Measurements from ENCODE around the gene DYRK2. TPM values are rescaled to one million over a fixed set of nuclear protein-coding genes. Genes with fewer than 3 reads are reported as not detected.

Gene DYRK2
- total and polyA plus RNA-seq, 2 donors (not counting 3 experiments of a cell fraction or from before 2014, with no cell fraction given): 4.5 to 11.0 TPM

DNA sequence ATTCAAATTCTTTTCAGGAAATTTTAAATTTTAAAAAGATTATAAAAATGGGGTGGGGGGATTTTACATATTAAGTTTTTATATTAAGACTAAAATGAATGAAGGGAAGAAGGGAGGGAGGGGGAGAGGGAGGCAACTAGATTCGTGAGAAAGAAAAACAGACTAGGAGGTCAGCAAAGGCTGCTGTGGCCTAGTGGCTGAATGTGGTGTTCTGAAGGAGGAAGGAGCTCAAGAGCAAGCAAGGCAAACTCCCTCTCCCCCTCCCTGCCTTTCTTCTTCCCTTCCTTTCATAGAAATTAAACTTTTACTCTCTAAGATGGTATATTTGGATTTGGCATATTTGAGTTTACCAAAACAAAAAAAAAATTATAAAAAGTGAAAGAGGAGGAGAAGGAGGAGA is 18.1 kb downstream of the DYRK2 start:
- no peak for FAIRE-seq
- no peak overlapping the region for H3K4me2 ChIP-seq (ENCODE audit: insufficient read depth, low read length)
- H3K9me3 ChIP-seq (replicated peaks; ENCODE audit: control insufficient read depth, insufficient read depth, low read length): no peaks in the 10 kb centered on the region
- no peak for DNase-seq (ENCODE audit: low read depth, low spot score)
- TF ChIP-seq MYC (IDR thresholded peaks at IDR 0.05; ENCODE audit: low read depth, low read length): no peak
- TF ChIP-seq POLR2AphosphoS5 (IDR thresholded peaks at IDR 0.05; ENCODE audit: insufficient read depth, low read depth, low read length): no peak
- TF ChIP-seq, protein P1, sequence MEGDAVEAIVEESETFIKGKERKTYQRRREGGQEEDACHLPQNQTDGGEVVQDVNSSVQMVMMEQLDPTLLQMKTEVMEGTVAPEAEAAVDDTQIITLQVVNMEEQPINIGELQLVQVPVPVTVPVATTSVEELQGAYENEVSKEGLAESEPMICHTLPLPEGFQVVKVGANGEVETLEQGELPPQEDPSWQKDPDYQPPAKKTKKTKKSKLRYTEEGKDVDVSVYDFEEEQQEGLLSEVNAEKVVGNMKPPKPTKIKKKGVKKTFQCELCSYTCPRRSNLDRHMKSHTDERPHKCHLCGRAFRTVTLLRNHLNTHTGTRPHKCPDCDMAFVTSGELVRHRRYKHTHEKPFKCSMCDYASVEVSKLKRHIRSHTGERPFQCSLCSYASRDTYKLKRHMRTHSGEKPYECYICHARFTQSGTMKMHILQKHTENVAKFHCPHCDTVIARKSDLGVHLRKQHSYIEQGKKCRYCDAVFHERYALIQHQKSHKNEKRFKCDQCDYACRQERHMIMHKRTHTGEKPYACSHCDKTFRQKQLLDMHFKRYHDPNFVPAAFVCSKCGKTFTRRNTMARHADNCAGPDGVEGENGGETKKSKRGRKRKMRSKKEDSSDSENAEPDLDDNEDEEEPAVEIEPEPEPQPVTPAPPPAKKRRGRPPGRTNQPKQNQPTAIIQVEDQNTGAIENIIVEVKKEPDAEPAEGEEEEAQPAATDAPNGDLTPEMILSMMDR (IDR thresholded peaks at IDR 0.05; ENCODE audit: extremely low read depth in 1 of 2, insufficient read depth in 1 of 2, low read depth in 1 of 2, low read length in 2 of 2): no peak
- TF ChIP-seq EZH2 (IDR thresholded peaks at IDR 0.05; ENCODE audit: borderline replicate concordance, low read depth, low read length, severe bottlenecking): no peak
- no peak for TF ChIP-seq POLR2A (IDR thresholded peaks at IDR 0.05; ENCODE audit: low read depth, low read length)
- no peak for TF ChIP-seq JUN (IDR thresholded peaks at IDR 0.05; ENCODE audit: borderline replicate concordance, insufficient read depth, insufficient read length, low read depth)
- TF ChIP-seq FOS (IDR thresholded peaks at IDR 0.05; ENCODE audit: borderline replicate concordance, insufficient read depth, low read length): no peak
- H3K9ac ChIP-seq (replicated peaks; ENCODE audit: extremely low read depth, insufficient read depth, low read length): no peak overlapping the region
- H2AFZ ChIP-seq (ENCODE audit: low read depth, low read length): no peak overlapping the region
- H3K4me3 ChIP-seq (replicated peaks in 1 of 3; ENCODE audit: insufficient read depth in 1 of 3, low read depth in 1 of 3, low read length in 3 of 3): no peak overlapping the region
- ChIA-PET POLR2A (no interaction called here), CTCF (no interaction called here)
- H3K36me3 ChIP-seq (ENCODE audit: control insufficient read depth in 2 of 2, extremely low read depth in 1 of 2, insufficient read depth in 2 of 2, low read length in 2 of 2): no peaks in the 10 kb centered on the region
- no peak overlapping the region for H3K27ac ChIP-seq (ENCODE audit: insufficient read depth, low read depth, low read length)
- intact Hi-C loops (cut with micrococcal nuclease): no loop called here
- dilution Hi-C loops (cut with MboI; ENCODE audit: extremely low pct_ligation_motif_present, low sequenced_read_pairs): no loop called here
- H3K9me1 ChIP-seq (replicated peaks; ENCODE audit: control insufficient read depth, extremely low read depth, insufficient read depth, low read length): no peaks in the 10 kb centered on the region
- BruUV-seq (replicated peaks): no TSS peak
- H4K20me1 ChIP-seq (replicated peaks; ENCODE audit: control insufficient read depth, extremely low read depth, insufficient read depth, low read length): no peaks in the 10 kb centered on the region
- no peaks in the 10 kb centered on the region for H3K4me1 ChIP-seq (ENCODE audit: control insufficient read depth, extremely low read depth, insufficient read depth, low read length)
- no peaks in the 10 kb centered on the region for H3K27me3 ChIP-seq (ENCODE audit: control insufficient read depth in 2 of 2, insufficient read depth in 2 of 2, low read length in 2 of 2)
- no peaks in the 10 kb centered on the region for H3K79me2 ChIP-seq (ENCODE audit: control insufficient read depth, insufficient read depth, low read length)
